Duodenal mucosa (tissue), 2 donors: ENCODE measurements around the gene PAPPA2.

Experiments used
- H3K27ac ChIP-seq: one replicate; pipeline ENCODE4 v1.7.0; 2013; ENCODE audit warnings: low read depth, low read length
- H3K27me3 ChIP-seq, 2 donors: one replicate each; pipeline ENCODE4 v1.7.0; 2013; ENCODE audit warnings: low read length in 2 of 2, control low read depth in 1 of 2; ENCODE audit not compliant: insufficient read depth in 2 of 2, control insufficient read depth in 1 of 2
- H3K36me3 ChIP-seq, 2 donors: one replicate each; pipeline ENCODE4 v1.7.0; 2013; ENCODE audit warnings: low read length in 2 of 2, control low read depth in 1 of 2; ENCODE audit not compliant: insufficient read depth in 2 of 2, control insufficient read depth in 1 of 2
- H3K4me1 ChIP-seq, 2 donors: one replicate each; pipeline ENCODE4 v1.7.0; 2013; ENCODE audit warnings: low read length in 2 of 2, control low read depth in 1 of 2; ENCODE audit not compliant: insufficient read depth in 2 of 2, control insufficient read depth in 1 of 2
- H3K4me3 ChIP-seq, 2 donors: one replicate each; pipeline ENCODE4 v1.7.0; 2013; ENCODE audit warnings: low read length in 2 of 2, low read depth in 1 of 2
- H3K9ac ChIP-seq, 2 donors: one replicate each; pipeline ENCODE4 v1.7.0; 2013; ENCODE audit warnings: low read length in 2 of 2, low read depth in 1 of 2
- H3K9me3 ChIP-seq, 2 donors: one replicate each; pipeline ENCODE4 v1.7.0; 2013; ENCODE audit warnings: low read length in 2 of 2, control low read depth in 1 of 2; ENCODE audit not compliant: control insufficient read depth in 1 of 2

The PAPPA2 gene

GRCh38 chr1:176702901-176703300 lies 239.9 kb downstream of the PAPPA2 start:
- no peaks in the 10 kb centered on the region for H3K9me3 ChIP-seq
- no peak overlapping the region for H3K9ac ChIP-seq
- H3K27me3 ChIP-seq = no peaks in the 10 kb centered on the region
- H3K4me1 ChIP-seq = no peaks in the 10 kb centered on the region
- no peak overlapping the region for H3K27ac ChIP-seq
- H3K36me3 ChIP-seq = no peaks in the 10 kb centered on the region
- H3K4me3 ChIP-seq = no peak overlapping the region

- Histone ChIP-seq H3K4me3 (no peak overlapping the region), H3K27ac (no peak overlapping the region), H3K9ac (no peak overlapping the region), H3K9me3 (no peaks in the 10 kb centered on the region), H3K27me3 (no peaks in the 10 kb centered on the region), H3K36me3 (no peaks in the 10 kb centered on the region), H3K4me1 (no peaks in the 10 kb centered on the region)
Measured at GRCh38 chr1:176705585-176705984, 242.6 kb downstream of the PAPPA2 start.

GRCh38 chr1:176717066-176717750 lies 254.2 kb downstream of the PAPPA2 start:
- no peaks in the 10 kb centered on the region for H3K27me3 ChIP-seq
- no peak overlapping the region for H3K27ac ChIP-seq
- H3K9ac ChIP-seq = no peak overlapping the region
- H3K36me3 ChIP-seq = no peaks in the 10 kb centered on the region
- no peaks in the 10 kb centered on the region for H3K9me3 ChIP-seq
- no peaks in the 10 kb centered on the region for H3K4me1 ChIP-seq
- H3K4me3 ChIP-seq = no peak overlapping the region

GRCh38 chr1:176719447-176719846 lies 256.5 kb downstream of the PAPPA2 start:
- no peaks in the 10 kb centered on the region for H3K36me3 ChIP-seq
- H3K4me1 ChIP-seq = no peaks in the 10 kb centered on the region
- H3K9ac ChIP-seq = no peak overlapping the region
- H3K4me3 ChIP-seq = no peak overlapping the region
- H3K9me3 ChIP-seq = no peaks in the 10 kb centered on the region
- no peaks in the 10 kb centered on the region for H3K27me3 ChIP-seq
- H3K27ac ChIP-seq = no peak overlapping the region

GRCh38 chr1:176720838-176721237 lies 257.9 kb downstream of the PAPPA2 start:
- no peak overlapping the region for H3K27ac ChIP-seq
- no peak overlapping the region for H3K9ac ChIP-seq
- H3K4me1 ChIP-seq = no peaks in the 10 kb centered on the region
- no peak overlapping the region for H3K4me3 ChIP-seq
- no peaks in the 10 kb centered on the region for H3K27me3 ChIP-seq
- H3K9me3 ChIP-seq = no peaks in the 10 kb centered on the region
- H3K36me3 ChIP-seq = no peaks in the 10 kb centered on the region

- no peak overlapping the region for H3K4me3 ChIP-seq
- no peaks in the 10 kb centered on the region for H3K4me1 ChIP-seq
- no peaks in the 10 kb centered on the region for H3K36me3 ChIP-seq
- no peak overlapping the region for H3K27ac ChIP-seq
- no peak overlapping the region for H3K9ac ChIP-seq
- H3K9me3 ChIP-seq = no peaks in the 10 kb centered on the region
- H3K27me3 ChIP-seq = no peaks in the 10 kb centered on the region
Measured at GRCh38 chr1:176733661-176734060, 270.7 kb downstream of the PAPPA2 start.

GRCh38 chr1:176735201-176735600 lies 272.2 kb downstream of the PAPPA2 start:
- no peaks in the 10 kb centered on the region for H3K27me3 ChIP-seq
- no peaks in the 10 kb centered on the region for H3K36me3 ChIP-seq
- H3K9me3 ChIP-seq = no peaks in the 10 kb centered on the region
- H3K27ac ChIP-seq = no peak overlapping the region
- no peak overlapping the region for H3K9ac ChIP-seq
- H3K4me3 ChIP-seq = no peak overlapping the region
- no peaks in the 10 kb centered on the region for H3K4me1 ChIP-seq

- Histone ChIP-seq H3K9me3 (no peaks in the 10 kb centered on the region), H3K27ac (no peak overlapping the region), H3K4me1 (no peaks in the 10 kb centered on the region), H3K9ac (no peak overlapping the region), H3K4me3 (no peak overlapping the region), H3K27me3 (no peaks in the 10 kb centered on the region), H3K36me3 (no peaks in the 10 kb centered on the region)
Measured at GRCh38 chr1:176736015-176736414, 273.0 kb downstream of the PAPPA2 start.

- no peak overlapping the region for H3K9ac ChIP-seq
- no peaks in the 10 kb centered on the region for H3K36me3 ChIP-seq
Measured at GRCh38 chr1:176741181-176741580, 278.2 kb downstream of the PAPPA2 start.

GRCh38 chr1:176742322-176742721 lies 279.3 kb downstream of the PAPPA2 start:
- Histone ChIP-seq H3K4me3 (no peak overlapping the region), H3K4me1 (no peaks in the 10 kb centered on the region), H3K36me3 (no peaks in the 10 kb centered on the region), H3K27ac (no peak overlapping the region), H3K9me3 (no peaks in the 10 kb centered on the region), H3K9ac (no peak overlapping the region), H3K27me3 (no peaks in the 10 kb centered on the region)

More at GRCh38 chr1:176741181-176741580, 278.2 kb downstream of the PAPPA2 start:
- no peak overlapping the region for H3K27ac ChIP-seq
- no peaks in the 10 kb centered on the region for H3K9me3 ChIP-seq
- no peak overlapping the region for H3K4me3 ChIP-seq
- H3K4me1 ChIP-seq = no peaks in the 10 kb centered on the region
- H3K27me3 ChIP-seq = no peaks in the 10 kb centered on the region

- no peak overlapping the region for H3K27ac ChIP-seq
- no peaks in the 10 kb centered on the region for H3K36me3 ChIP-seq
- no peaks in the 10 kb centered on the region for H3K9me3 ChIP-seq
- no peaks in the 10 kb centered on the region for H3K27me3 ChIP-seq
- H3K4me1 ChIP-seq = no peaks in the 10 kb centered on the region
- no peak overlapping the region for H3K4me3 ChIP-seq
- no peak overlapping the region for H3K9ac ChIP-seq
Measured at GRCh38 chr1:176744142-176744541, 281.2 kb downstream of the PAPPA2 start.
